H1 (cell line): ENCODE measurements around the gene MAP3K10. TPM values are rescaled to one million over a fixed set of nuclear protein-coding genes. Genes with fewer than 3 reads are reported as not detected.

Experiments
- CTCF ChIA-PET: fragments of 300-600 bp; sonication (Branson Sonifier 250); formaldehyde crosslinking; loops from one replicate; lab custom pipeline; 2021; ENCODE audit not compliant: partially characterized antibody; lab: Charles Lee
- POLR2A ChIA-PET: fragments of 300-600 bp; sonication (Branson Sonifier 250); formaldehyde crosslinking; loops from one replicate; lab custom pipeline; 2021; ENCODE audit warnings: inconsistent platforms; ENCODE audit not compliant: partially characterized antibody; lab: Charles Lee
- DNase-seq, 2 experiments: peaks; one replicate each; pipeline versions ENCODE4 v3.0.0 to v3.0.0-alpha.2; 2010 to 2022; ENCODE audit warnings: low spot score in 2 of 2, low read depth in 1 of 2, mixed read lengths in 1 of 2
- FAIRE-seq: peaks from 2 replicates; lab custom pipeline; 2011; peaks lifted over from hg19 to GRCh38; lab: Jason Lieb, UNC
- H2AFZ ChIP-seq: 2 replicates; pipeline ENCODE4 v1.8.1; 2012; ENCODE audit warnings: low read length, inconsistent platforms
- H2AK5ac ChIP-seq: 2 replicates; pipeline ENCODE4 v1.6.1; 2013; ENCODE audit warnings: low read depth, low read length
- H2BK120ac ChIP-seq: replicated peaks from 2 replicates; pipeline ENCODE3; 2013; ENCODE audit warnings: low read depth, low read length, inconsistent platforms
- H2BK12ac ChIP-seq: 2 replicates; pipeline ENCODE4 v1.6.1; 2013; ENCODE audit warnings: low read depth, low read length
- H2BK15ac ChIP-seq: 2 replicates; pipeline ENCODE4 v1.6.1; 2013; ENCODE audit warnings: low read length
- H2BK20ac ChIP-seq: 2 replicates; pipeline ENCODE4 v1.6.1; 2013; ENCODE audit warnings: low read length
- H2BK5ac ChIP-seq: 2 replicates; pipeline ENCODE4 v1.6.1; 2013; ENCODE audit warnings: low read depth, low read length
- H3K14ac ChIP-seq: 2 replicates; pipeline ENCODE4 v1.6.1; 2013; ENCODE audit warnings: inconsistent platforms; ENCODE audit not compliant: insufficient read length
- H3K18ac ChIP-seq: 2 replicates; pipeline ENCODE4 v1.6.1; 2013; ENCODE audit warnings: low read length; ENCODE audit errors: extremely low read depth
- H3K23ac ChIP-seq: 2 replicates; pipeline ENCODE4 v1.6.1; 2013; ENCODE audit warnings: inconsistent platforms; ENCODE audit not compliant: insufficient read length
- H3K23me2 ChIP-seq: 2 replicates; pipeline ENCODE4 v1.6.1; 2013; ENCODE audit warnings: low read depth, low read length
- H3K27ac ChIP-seq: 2 replicates; pipeline ENCODE4 v1.6.1; 2011; ENCODE audit warnings: low read depth, low read length, inconsistent platforms
- H3K27me3 ChIP-seq, 4 experiments: replicated peaks in 1 of 4; 1 replicate in 1 of 4; 2 replicates in 3 of 4; pipeline versions ENCODE4 v1.6.1 to v1.8.1; 2011 to 2013; ENCODE audit warnings: low read length in 3 of 4, mild to moderate bottlenecking in 3 of 4, inconsistent platforms in 2 of 4, mixed read lengths in 2 of 4, moderate library complexity in 1 of 4; ENCODE audit not compliant: control insufficient read depth in 3 of 4, insufficient read depth in 3 of 4; ENCODE audit errors: extremely low read depth in 1 of 4
- H3K36me3 ChIP-seq, 4 experiments: 2 replicates each; pipeline versions ENCODE4 v1.6.1 to v1.8.1; 2011 to 2013; ENCODE audit warnings: mild to moderate bottlenecking in 4 of 4, low read length in 3 of 4, moderate library complexity in 2 of 4, control low read depth in 1 of 4, inconsistent platforms in 1 of 4; ENCODE audit not compliant: insufficient read depth in 4 of 4, control insufficient read depth in 2 of 4
- H3K4ac ChIP-seq: replicated peaks from 2 replicates; pipeline ENCODE3; 2013; ENCODE audit warnings: low read length, low read depth, mixed read lengths, inconsistent platforms; ENCODE audit not compliant: insufficient read length
- H3K4me1 ChIP-seq, 4 experiments: replicated peaks in 1 of 4; 1 replicate in 1 of 4; 2 replicates in 3 of 4; pipeline versions ENCODE4 v1.6.1 to v1.8.1; 2011 to 2013; ENCODE audit warnings: low read length in 3 of 4, inconsistent platforms in 2 of 4, mixed read lengths in 1 of 4; ENCODE audit not compliant: insufficient read depth in 4 of 4, control insufficient read depth in 3 of 4
- H3K4me2 ChIP-seq, 2 experiments: 2 replicates each; pipeline versions ENCODE4 v1.6.1 to v1.8.1; 2011 to 2013; ENCODE audit warnings: low read depth in 2 of 2, low read length in 2 of 2, control low read depth in 1 of 2, inconsistent platforms in 1 of 2, mild to moderate bottlenecking in 1 of 2; ENCODE audit not compliant: insufficient read depth in 1 of 2
- H3K4me3 ChIP-seq, 4 experiments: fragments of 200-600, 300-600 bp in 1 of 4; sonication (generic), shearing (Covaris generic), sonication (Bioruptor Twin) in 1 of 4; 2 replicates each; pipeline versions ENCODE4 v1.5.1 to v1.8.1; 2011 to 2016; ENCODE audit warnings: low read length in 4 of 4, low read depth in 3 of 4, control low read depth in 2 of 4, inconsistent platforms in 2 of 4, mild to moderate bottlenecking in 2 of 4, mixed read lengths in 1 of 4, moderate library complexity in 1 of 4; ENCODE audit not compliant: insufficient read depth in 2 of 4; ENCODE audit errors: extremely low read depth in 1 of 4
- H3K56ac ChIP-seq: replicated peaks from 2 replicates; pipeline ENCODE3; 2013; ENCODE audit warnings: low read depth, mild to moderate bottlenecking, mixed read lengths, low read length, inconsistent platforms; ENCODE audit not compliant: insufficient read length
- H3K79me1 ChIP-seq: 2 replicates; pipeline ENCODE4 v1.6.1; 2013; ENCODE audit warnings: low read depth, low read length, control low read depth
- H3K79me2 ChIP-seq, 2 experiments: 2 replicates each; pipeline versions ENCODE4 v1.6.1 to v1.8.1; 2012 to 2013; ENCODE audit warnings: low read length in 2 of 2, mild to moderate bottlenecking in 2 of 2, inconsistent platforms in 1 of 2; ENCODE audit not compliant: insufficient read depth in 2 of 2, control insufficient read depth in 1 of 2
- H3K9ac ChIP-seq, 4 experiments: replicated peaks in 1 of 4; 1 replicate in 1 of 4; 2 replicates in 3 of 4; pipeline versions ENCODE4 v1.6.1 to v1.8.1; 2011 to 2013; ENCODE audit warnings: low read depth in 3 of 4, low read length in 3 of 4, control low read depth in 2 of 4, mild to moderate bottlenecking in 2 of 4, moderate library complexity in 2 of 4, inconsistent platforms in 1 of 4; ENCODE audit errors: extremely low read depth in 1 of 4
- H3K9me3 ChIP-seq, 2 experiments: 2 replicates each; pipeline versions ENCODE4 v1.6.1 to v1.8.1; 2012 to 2013; ENCODE audit warnings: mild to moderate bottlenecking in 2 of 2, moderate library complexity in 2 of 2, control low read depth in 1 of 2, inconsistent platforms in 1 of 2, low read depth in 1 of 2, low read length in 1 of 2, mixed read lengths in 1 of 2; ENCODE audit not compliant: insufficient read depth in 2 of 2
- H4K20me1 ChIP-seq, 2 experiments: replicated peaks in 1 of 2; 2 replicates each; pipeline versions ENCODE3 to v1.8.1; 2011 to 2013; ENCODE audit warnings: inconsistent platforms in 2 of 2, low read length in 2 of 2, mild to moderate bottlenecking in 1 of 2; ENCODE audit not compliant: insufficient read depth in 2 of 2, control insufficient read depth in 1 of 2
- H4K5ac ChIP-seq: 2 replicates; pipeline ENCODE4 v1.6.1; 2013; ENCODE audit warnings: low read length, low read depth, mixed read lengths, inconsistent platforms; ENCODE audit not compliant: insufficient read length
- H4K8ac ChIP-seq: 2 replicates; pipeline ENCODE4 v1.8.0; 2013; ENCODE audit warnings: mild to moderate bottlenecking, moderate library complexity, low read length, inconsistent platforms; ENCODE audit not compliant: insufficient read depth; ENCODE audit errors: extremely low read depth
- H4K91ac ChIP-seq: replicated peaks from 2 replicates; pipeline ENCODE3; 2013; ENCODE audit warnings: low read length, mixed read lengths, inconsistent platforms; ENCODE audit not compliant: insufficient read length
- ATF2 ChIP-seq: IDR thresholded peaks from 2 replicates; pipeline ENCODE4 v1.6.1; 2012; ENCODE audit warnings: low read length, inconsistent platforms
- WGBS, 2 experiments: shearing (Covaris generic) in 1 of 2; methylation state at CpG; one replicate each; pipeline versions ENCODE4 v1.1.6 to v1.1.7; 2013 to 2015; ENCODE audit warnings: low lambda C conversion rate in 2 of 2, mixed read lengths in 2 of 2, inconsistent platforms in 1 of 2, low coverage in 1 of 2, missing lambda C conversion rate in 1 of 2; ENCODE audit not compliant: insufficient replicate concordance in 2 of 2, insufficient coverage in 1 of 2, insufficient read length in 1 of 2; ENCODE audit errors: extremely low coverage in 1 of 2, missing lambda C conversion rate in 1 of 2; 5-methylcytosine and 5-hydroxymethylcytosine counted together
- polyA plus RNA-seq, 7 experiments: library from polyadenylated mRNA; depleted of rRNA in 3 of 7; stranded (reverse) in 5 of 7; unstranded in 2 of 7; fragments of >200 nt in 5 of 7; fragments of 200-250 nt in 2 of 7; gene quantifications; 1 replicate in 5 of 7; 2 replicates in 1 of 7; 4 replicates in 1 of 7; pipeline versions ENCODE4 v1.2.1 to v1.2.3, GENCODE V29; 2011 to 2013; ENCODE audit warnings: missing spikeins in 2 of 7, mixed read lengths in 2 of 7
- total RNA-seq: library from RNA; stranded (reverse); fragmentation: NEBNext Ultra II Directional; extraction: Animal tissue kit (Norgen Biotek cat#: 25700); gene quantifications from 2 replicates; pipeline ENCODE4 v1.2.1, GENCODE V29; 2021

The MAP3K10 gene
- total and polyA plus RNA-seq, 2 of the 8 experiments (the other 6 are each of a cell fraction or from before 2014, with no cell fraction given): 4.9 to 15.9 TPM

GRCh38 chr19:40249781-40250180 lies 58.6 kb downstream of the MAP3K10 start:
- no peak for FAIRE-seq
- Histone ChIP-seq H3K23ac (no peak overlapping the region), H4K5ac (no peak overlapping the region), H3K4me1 (peaks cover 0 to 6% (median 4%) of the 10 kb centered on the region in 4 experiments; a peak in 5 of 7 replicates), H2BK120ac (no peak overlapping the region), H4K91ac (no peak overlapping the region), H4K20me1 (peaks cover 2 to 3% of the 10 kb centered on the region in 2 experiments), H2AK5ac (no peak overlapping the region; the same call in 1 of the 2 replicates), H3K14ac (no peak overlapping the region), H2BK15ac (no peak overlapping the region), H3K4me2 (no peak overlapping the region), H2BK20ac (no peak overlapping the region), H3K23me2 (no peaks in the 10 kb centered on the region), H3K4ac (no peak overlapping the region), H3K27ac (no peak overlapping the region), H3K9me3 (no peaks in the 10 kb centered on the region), H3K79me1 (peaks cover 3% of the 10 kb centered on the region; the same call in 1 of the 2 replicates), H3K79me2 (peaks cover 0 to 6% of the 10 kb centered on the region in 2 experiments; a peak in 1 of 4 replicates), H3K4me3 (no peak overlapping the region), H2AFZ (no peak overlapping the region), H2BK12ac (no peak overlapping the region), H3K56ac (no peak overlapping the region), H3K9ac (no peak overlapping the region; a peak in 1 of 7 replicates), H2BK5ac (no peak overlapping the region), H3K18ac (no peak overlapping the region), H4K8ac (no peak overlapping the region), H3K27me3 (no peaks in the 10 kb centered on the region), H3K36me3 (peaks cover 0 to 6% (median 1%) of the 10 kb centered on the region in 4 experiments; a peak in 3 of 8 replicates)
- TF ChIP-seq ATF2: no peak
- POLR2A ChIA-PET: interaction anchor here (0.6 kb wide), 1 partner anchor 32 kb away, joined by 3 read pairs; the partner anchor contains the start of gene TTC9B
- WGBS, 2 experiments: 95% methylated on average over 11 of the region's 11 CpGs; no CpG with 5 or more reads in 1 of the 2 experiments
- no peak for DNase-seq
- CTCF ChIA-PET: interaction anchor here (0.7 to 2.7 kb wide), 10 partner anchors 9 to 110 kb away, joined by 3 to 11 read pairs (median 4); partner anchors contain the start of gene TTC9B
